Endometrial microvascular endothelial cells (primary cell): ENCODE results near the gene FIGN. TPM values are rescaled to one million over a fixed set of nuclear protein-coding genes. Genes with fewer than 3 reads are reported as not detected.

Experiments used
- in situ Hi-C: cut with HindIII; loops from 2 replicates; pipeline ENCODE4 v1.10.0; 2017; ENCODE audit warnings: low sequenced_read_pairs, low pct_unique_long_range_greater_than_20kb; ENCODE audit errors: inconsistent ontology term
- total RNA-seq: library from RNA; depleted of rRNA; stranded (reverse); fragments of >200 nt; gene quantifications from one replicate; pipeline ENCODE4 v1.2.3, GENCODE V29; 2015; ENCODE audit errors: inconsistent ontology term

Gene FIGN
- total RNA-seq, 1 donor from 2014 or later = 1.7 TPM

DNA sequence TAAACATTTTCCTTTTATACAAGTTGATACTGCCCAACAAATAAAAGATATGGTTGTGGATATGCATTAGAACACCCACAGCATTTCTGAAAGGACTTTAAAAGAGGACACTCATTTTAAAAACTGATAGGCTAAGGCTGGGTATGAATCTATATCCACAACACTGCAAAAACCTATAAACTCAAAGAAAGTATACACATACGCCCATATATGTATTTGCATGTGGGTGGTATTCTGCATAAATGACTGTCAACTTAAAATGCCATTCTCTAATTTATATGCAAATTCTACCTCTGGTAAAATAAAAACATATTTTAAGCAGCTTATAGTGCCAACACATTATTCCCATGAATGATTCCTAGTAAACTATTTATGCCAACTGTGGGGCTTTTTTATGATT lies 20.1 kb downstream of the FIGN start:
- in situ Hi-C loops = no loop called here

DNA sequence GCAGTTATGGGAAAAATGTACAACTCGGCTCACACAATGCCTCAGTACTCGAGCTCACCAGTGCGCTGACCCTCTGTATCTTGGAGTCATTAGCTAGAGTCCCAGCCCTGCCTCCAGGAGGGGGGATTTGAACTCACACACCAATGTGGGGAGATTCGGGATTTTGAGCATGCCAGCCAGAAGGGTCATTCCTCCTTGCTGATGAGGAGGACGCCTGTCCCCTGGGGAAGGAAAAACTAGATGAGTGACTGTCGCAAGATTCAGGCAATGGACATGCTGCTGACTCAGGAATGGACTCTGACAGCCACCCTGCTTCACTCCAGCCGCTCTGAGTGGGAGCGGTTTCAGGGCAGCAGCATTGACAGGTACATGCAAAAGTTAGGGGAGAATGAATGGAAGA lies 20.6 kb downstream of the FIGN start:
- in situ Hi-C loops = no loop called here

DNA sequence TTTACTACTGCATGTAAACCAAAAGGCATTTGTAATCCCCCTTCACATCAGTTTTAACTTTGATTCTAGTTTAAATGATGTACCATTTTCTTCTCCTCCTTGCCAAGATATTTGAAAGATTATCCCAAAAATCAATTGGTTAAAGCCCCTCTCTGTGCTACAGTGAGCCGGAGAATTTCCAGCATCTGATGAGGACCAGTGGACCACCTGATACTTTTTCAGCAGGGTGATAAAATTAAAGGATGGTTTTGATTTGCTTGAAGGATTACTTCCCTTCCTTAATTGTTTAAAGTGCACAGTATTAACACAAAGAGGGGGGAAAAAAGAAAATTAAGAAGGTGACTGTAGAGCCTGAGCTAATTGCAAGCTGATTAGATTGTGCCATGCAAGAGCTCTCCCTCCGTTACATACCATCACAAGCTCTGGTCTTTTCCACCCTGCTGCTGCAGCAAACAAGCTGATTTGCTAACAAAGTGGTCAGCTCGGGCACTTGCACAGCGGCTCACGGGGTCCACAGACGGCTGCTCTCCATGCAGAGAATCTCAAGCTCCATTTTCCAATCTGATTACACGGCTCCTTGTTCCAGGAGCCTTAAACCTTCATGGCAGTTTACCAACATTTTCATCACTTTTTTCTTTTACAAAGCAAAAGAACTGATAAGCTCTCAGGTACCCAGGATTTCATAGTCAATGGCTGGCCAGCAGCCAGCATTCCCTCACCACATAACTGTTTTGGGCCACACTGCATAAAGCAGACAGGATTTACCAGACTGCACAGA lies 22.1 kb downstream of the FIGN start:
- in situ Hi-C loops = no loop called here

DNA sequence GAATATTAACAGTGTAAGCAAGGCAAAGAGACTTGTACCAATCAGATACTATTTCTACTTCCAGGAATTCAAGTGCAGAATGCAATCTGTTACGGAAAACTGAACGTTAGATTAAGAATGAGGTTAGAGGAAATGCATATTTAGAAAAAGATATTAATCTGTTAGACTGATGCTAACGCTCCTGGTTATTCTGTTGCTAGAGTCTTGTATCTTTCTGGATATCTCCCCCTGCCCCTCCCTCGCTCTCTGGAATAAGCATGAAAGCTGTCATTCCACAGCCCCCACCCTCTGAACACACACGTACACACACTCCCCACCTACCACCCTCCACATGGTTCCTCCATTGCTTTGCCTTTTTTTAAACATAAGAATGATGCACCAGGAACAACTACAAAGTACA lies 24.1 kb downstream of the FIGN start:
- in situ Hi-C loops = no loop called here

DNA sequence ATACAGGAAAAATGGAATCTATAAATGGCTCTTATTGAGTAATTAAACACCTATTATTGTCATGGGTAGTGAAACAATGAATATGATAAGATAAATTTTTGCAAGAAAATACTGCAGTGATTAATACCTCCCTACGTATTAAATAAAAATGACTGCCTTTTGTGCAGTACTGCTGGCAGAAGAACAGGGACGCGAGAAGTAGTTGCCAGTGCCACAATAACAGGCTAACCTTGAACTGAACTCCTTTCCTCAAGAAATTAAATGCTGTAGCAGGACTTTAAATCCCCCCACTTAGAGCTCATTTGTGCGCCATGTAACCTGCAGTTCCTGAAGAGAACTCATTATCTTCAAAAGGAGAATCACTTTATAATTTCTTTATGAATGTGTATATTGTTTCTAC lies 24.6 kb downstream of the FIGN start:
- in situ Hi-C loops = no loop called here

DNA sequence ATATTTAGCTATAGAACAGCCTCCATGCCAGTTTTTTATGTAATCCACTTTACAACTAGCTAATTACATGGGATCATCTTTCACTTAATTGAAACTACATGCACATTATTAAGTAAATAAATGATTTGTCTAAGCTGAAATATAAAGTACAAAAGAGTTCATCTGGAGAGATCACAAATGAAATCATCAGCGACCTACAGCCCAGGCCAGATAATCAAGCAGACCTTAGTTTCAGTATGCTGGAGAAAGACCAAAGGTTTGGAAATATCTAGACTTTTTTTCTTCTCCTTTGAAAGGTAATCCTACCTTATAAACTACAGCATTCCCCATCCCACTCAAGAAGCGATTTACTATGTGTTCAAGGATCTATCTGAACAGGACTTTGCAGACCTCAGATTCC lies 26.5 kb downstream of the FIGN start:
- in situ Hi-C loops = no loop called here

DNA sequence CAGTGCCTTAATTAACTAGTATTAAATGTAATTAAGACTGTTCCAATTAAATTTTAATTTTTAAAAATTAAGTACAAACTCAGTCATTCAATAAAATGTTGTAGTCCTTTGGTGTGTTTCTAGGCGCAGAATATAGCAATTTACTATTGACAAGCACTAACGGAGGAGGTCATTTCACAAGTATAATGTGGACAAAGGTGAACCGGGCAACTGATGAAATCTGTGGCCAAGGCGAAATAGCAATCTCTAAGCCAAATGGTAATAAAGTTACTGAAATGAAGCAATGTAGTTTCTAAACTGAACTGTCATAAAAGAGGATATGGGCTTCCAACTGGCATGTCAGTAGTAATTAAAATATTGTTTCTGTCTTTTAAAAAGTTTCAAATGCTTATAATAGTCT lies 27.5 kb downstream of the FIGN start:
- in situ Hi-C loops = no loop called here

DNA sequence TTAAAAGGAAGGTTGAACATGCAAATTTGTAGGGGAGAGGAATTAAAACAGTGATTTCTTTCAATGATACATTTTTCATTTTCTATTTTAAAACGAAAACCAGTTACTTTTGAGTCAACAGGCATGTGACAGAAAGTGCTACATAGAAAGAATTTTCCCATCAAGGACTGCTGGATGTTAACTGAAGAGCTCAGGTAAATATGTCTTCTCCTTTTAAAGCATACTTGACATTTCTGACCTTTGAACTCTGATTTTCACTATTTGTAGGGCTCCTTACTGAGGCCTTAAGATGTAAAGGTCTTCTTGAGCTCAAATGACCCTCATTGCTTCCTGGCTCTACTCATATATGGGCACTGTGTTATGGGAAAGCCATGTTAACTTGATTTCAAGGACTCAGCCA lies 32.4 kb downstream of the FIGN start:
- in situ Hi-C loops = no loop called here

DNA sequence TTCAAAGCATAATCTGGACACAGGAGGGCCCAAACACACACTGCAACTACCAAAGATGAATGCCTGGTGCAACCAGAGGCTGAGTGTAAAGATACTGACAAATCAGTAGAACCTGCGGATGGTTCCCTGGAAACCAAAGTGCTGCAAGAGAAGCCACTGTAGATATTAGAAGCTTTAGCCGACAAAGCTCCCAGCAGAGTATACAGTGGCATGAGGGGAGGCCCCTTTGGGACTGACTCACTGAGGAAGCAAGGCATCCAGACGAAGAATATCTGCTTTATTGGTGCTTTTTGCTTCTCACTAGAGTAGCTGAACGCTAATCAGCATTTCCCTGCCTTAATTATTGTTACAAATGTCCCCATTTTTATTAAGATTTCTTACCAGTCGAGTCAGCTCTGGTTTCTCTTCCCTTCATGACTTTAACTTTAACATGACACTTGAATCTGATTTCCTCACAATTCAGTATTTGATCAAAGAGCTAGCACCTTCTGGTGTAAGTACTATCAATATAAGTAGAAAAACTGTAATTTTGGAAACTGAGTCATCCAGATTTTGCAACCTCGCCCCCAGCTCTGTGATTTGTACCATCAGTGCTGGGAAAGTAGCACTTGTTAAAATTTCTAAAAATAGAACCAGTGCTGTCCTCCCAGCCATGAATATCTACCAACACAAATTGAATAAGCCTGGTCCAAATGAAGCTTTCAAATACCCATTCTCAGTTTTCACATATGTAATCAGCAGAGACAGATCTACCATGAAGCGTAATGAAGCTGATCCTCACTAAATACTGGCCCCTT lies 34.2 kb downstream of the FIGN start:
- in situ Hi-C loops = no loop called here

DNA sequence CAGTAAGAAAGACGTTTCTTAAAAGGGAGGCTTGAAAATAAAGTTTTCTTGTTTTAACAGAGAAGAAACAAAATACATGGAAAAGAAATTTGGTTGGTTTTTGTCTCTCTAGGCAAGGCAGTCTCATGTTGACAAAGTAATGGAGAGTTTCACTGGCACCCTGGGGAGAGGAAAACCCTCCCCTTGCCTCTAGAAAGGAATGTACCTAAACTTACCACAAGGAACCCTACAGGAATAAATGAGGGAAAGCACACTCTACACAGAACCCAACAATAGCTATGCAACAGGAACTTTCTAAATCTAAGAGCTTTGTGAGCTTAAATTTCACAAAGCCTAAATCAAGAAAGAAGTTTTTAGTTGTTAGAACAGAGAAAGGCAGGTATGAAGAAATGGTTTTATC lies 37.0 kb downstream of the FIGN start:
- in situ Hi-C loops = no loop called here

DNA sequence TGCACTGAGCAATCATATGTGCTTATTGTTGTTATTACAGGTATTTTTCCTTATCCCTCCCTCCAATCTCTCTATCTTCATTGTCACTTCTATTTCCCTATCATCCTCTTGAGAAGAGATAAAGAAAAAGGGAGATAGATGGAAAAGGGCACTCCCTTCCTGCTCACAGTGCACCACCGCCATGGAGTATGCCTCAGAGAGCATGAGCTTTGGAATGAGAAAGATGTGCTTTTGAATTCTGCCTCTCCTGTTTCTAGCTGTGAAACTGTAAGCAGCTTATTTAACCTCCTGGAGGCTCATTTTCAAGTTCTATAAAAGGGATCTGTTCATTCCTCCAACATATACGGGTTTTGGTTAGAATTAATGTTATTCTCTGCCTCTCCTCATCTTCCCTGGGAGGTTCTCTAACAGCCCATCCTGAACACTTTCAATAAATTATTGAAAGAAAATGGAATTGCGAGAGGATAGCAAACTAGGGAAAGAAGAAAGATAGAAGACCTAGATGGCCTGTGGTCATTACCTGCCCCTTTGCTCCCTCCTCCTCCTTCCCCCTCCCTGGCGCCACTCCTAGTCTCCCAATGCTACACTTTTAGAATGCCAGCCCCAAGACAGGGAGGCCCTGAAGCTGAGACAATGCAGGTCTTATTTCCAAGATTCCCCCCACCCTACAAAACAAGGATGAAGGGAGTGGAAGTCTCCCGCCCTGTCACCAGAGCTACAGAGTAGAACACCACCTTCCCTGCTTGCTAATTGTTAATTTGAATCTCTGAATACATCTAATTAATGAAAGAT lies 37.8 kb downstream of the FIGN start:
- in situ Hi-C loops = no loop called here

DNA sequence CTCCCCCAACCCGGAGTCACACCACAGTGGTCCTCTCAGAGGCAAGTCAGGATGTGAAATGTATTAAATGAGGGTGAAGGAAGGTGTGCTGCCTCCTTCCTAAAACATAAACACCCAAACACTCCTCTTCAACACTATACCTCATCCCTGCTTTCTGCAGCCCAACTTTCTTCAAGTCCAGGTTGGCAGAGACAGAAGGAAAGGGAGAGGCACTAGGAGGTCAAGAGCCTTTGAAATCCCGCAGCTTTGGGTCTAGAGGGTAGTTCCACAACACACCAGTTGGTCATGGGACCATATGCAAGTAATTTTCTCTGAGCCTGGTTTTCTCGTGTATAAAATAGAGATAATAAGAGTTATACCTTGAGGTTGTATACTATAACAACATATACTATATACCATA lies 38.4 kb downstream of the FIGN start:
- in situ Hi-C loops = no loop called here

DNA sequence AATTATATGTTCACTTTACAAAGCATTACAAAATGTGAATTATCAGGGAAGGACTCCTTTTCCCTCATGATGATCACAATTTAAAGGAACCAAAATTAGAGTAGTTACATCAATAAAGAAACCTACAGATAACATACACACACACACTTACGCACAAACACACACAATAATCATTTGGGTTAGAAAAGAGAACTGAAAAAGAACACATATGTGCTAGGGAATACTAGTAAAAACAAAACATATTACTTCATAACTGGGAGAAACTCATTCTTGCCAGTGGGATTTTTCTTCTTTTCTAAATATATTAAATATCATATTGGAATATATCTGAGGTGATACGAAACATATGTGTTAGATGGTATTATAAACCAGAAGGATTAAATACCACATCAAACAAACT lies 42.3 kb downstream of the FIGN start:
- in situ Hi-C loops = no loop called here

DNA sequence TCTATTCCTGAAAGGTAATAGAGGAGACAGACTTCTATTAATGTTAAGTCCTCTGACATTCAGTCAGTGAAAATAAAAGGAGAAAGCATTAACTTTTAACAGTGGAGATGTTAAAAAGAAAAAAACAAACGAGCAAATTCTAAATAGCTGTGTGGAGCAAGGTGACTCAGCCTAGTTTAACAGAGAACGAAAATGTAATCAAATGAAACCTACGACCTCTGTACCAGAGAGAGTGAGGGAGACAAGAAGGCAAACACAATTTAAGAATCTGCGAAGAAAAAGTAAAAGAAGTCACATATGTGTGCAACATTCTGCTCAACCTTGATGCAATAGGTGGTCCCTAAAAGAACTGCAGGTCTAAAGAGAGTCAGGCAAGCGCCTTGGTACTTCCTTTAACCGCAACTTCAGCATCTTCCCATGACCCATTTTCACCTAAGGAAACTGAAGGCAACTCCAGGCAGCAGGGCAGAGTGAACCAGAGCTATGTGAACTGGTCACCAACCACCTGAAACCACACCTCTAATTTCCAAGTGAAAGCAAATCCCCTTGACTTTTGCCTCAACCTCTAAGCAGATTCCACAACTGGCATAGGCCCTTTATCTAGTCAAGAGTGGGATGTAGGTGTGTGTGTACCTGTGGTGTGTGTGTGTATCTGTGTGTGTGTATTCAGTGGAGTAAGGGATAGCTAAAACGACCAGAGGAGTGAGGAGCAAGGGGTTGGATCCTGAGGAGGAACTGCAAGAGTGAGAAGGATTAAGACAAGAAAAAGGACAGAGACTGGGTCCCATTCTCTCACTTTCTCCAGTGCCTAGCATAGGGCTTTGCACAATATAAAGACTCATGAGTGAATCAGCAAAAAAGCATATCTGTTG lies 43.0 kb downstream of the FIGN start:
- in situ Hi-C loops = no loop called here

DNA sequence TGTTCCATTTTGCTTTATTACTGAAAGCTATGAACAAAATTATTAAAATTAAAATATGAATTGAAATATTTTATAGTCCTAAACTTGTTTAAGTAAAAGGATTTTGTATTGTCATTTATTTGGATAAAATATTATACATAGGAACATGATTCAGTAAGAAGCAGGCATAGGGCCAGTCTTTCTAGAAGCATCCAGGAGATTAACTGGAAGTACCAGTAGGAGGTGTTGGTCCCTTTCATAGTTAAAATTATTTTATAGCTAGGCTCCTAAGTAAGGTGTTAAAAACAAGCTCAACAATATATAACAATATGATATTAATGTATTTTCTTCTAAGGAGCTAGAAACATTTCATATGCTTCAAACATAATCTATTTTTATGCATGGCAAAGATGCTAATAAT lies 43.7 kb downstream of the FIGN start:
- in situ Hi-C loops = no loop called here

DNA sequence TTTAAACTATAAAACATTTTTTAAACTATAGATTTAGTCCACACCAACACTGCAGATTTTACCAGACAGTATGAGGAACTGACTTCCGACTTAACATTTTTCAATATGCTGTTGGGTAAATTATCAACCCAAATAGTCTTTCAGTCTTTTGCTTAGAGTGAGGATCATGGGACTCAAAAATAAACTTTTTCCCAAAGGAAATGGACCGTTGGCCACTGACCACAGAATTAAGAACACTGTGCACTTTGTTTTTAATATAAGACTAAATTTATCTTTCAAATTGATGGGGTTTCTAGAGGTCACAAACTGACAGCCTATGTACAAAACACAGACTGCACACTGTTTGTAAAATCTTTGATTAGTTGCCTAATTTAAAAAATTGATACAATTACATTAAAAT lies 44.9 kb downstream of the FIGN start:
- in situ Hi-C loops = no loop called here

DNA sequence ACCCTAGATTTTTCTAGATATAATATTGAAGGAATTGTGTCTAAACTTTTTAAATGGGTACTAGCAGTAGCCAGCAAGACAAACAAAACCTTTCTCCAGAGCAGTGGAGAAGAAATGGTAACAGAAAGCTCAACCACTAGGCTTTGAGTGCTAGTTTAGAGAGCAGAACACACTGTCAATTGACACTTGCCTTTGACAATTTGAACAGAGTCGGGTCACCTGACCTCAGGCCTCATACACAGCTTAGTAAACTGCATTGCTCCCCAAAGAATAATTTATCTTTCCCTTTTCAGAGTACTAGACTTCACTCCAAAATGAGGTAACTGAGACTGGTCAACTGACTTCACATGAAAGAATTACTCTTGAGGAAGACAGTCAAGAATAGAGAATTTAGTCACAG lies 48.6 kb downstream of the FIGN start:
- in situ Hi-C loops = no loop called here

DNA sequence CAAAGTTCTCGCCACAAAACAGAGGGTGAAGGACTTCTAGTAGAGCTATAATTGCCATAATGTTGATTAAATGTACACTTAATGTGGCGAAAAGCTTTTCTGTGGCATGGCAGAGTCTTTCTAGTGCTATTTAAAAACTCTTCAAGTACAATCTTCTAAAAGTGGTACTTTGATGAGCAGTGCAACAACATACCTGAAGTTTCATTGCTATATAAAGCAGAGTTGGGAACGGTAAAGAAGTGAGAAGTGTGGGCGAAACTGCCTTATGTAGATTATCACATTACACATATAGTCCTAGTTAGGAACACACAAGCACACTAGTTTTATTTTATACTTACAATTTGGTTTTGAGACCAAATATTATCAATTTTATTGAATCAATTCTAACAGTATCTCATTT lies 49.5 kb downstream of the FIGN start:
- in situ Hi-C loops = no loop called here

DNA sequence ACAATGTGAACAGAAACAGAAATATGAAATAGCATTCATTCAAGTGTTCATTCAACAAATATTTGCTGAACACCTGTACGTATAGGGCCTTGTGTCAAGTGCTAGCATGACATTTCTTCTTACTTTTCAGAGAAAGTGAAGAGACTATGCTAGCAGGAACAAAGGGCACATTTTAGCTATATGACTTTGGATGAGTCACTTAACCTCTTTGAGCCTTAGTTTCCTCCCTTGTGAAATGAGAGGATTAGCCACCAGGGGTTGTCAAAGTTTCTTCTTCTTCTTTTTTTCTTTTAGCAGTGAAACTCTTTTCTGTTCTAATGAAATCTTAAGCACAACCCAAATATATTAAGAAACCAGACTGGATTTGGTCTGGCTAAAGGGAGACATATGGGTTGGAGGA lies 53.1 kb downstream of the FIGN start:
- in situ Hi-C loops = no loop called here
